C1 segment of cervical spinal cord (tissue), 14 donors: ENCODE measurements around the gene CFAP61.

ENCODE experiments used
- DNase-seq, 14 donors: peaks; one replicate each; lab custom pipeline; 2025; lab: John Stamatoyannopoulos, UW

Gene CFAP61

DNA sequence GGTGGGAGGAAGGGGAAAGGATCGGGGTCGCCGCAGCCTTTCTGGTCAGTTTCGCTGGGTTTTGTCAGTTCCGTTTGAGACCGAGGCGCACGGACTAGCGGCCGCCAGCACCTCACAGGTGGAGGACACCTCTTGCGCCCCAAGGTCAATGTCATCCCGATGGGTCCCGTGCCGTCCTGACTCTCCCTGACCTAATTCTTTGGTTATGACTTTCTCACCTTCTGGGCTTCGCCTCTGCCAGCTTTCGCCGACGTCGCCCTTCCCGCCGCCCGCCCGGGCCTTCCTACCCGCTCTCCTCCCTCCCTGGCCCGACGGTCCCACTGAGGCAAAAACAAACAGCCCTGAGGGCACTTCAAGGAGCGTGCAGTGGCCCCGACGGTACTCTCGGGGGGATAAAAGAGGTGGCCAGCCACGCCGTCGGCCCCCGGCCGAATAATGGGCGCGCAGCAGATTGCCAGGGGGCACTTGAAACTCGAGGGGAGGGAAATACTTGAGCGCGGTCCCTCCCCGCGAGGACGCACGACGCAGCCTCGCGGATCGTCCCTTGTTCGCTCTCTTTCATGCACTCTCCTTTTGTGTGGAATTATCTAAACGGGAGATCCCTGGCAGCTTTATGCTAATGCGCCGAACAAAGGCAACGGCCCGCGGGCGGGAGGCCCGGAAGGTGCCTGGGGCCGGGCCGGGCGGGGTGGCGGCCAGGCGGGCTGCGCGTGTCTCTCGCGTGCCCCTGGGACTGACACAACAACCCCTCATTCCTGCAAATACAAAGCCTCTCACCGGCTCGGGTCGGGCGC, 311.7 kb downstream of the CFAP61 start:
- peak in 1 of 14 donors; percentile 60 for DNase-seq

DNA sequence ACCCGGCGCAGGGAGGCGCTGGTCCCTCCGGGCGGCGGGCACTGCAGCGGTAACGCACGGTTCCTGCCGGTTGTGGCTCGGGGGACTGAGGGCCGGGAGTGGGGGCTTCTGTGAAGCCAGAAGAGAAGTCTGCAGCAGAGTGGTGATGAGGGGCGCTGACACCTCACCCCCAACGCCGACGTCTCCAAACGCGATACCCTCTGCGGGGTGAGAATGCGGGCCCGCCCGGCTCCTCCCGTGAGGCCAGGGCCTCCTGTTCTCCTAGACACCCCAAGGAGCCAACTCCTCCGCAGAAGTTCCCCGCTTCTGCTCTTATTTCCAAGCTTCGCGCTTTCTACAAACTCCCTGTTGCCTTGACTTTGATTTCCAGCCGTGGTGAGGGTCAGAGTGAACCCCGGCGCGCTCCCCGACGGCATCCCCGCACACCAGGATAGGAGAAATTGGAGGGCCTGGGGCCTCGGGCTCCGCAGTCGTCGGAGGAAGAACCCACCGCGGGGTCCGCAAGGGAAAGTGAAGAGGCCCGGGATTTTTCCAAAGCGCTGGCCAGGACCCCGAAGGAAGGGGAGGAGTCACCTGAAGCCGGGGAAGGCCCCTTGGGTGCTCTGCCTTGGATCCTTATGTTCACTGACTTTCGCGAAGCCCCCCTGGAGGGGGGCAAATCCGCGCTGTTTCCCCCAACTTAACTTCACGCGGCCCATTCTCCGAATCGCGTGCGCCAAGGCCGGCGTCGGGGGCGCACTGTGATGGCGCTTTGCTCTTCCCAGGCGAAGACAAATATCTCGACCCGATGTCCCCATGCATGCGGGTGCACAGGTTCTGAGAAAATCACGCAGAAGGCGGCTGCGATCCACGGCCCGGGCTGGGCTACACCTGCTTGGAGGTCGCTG, 312.5 kb downstream of the CFAP61 start:
- no peak for DNase-seq

DNA sequence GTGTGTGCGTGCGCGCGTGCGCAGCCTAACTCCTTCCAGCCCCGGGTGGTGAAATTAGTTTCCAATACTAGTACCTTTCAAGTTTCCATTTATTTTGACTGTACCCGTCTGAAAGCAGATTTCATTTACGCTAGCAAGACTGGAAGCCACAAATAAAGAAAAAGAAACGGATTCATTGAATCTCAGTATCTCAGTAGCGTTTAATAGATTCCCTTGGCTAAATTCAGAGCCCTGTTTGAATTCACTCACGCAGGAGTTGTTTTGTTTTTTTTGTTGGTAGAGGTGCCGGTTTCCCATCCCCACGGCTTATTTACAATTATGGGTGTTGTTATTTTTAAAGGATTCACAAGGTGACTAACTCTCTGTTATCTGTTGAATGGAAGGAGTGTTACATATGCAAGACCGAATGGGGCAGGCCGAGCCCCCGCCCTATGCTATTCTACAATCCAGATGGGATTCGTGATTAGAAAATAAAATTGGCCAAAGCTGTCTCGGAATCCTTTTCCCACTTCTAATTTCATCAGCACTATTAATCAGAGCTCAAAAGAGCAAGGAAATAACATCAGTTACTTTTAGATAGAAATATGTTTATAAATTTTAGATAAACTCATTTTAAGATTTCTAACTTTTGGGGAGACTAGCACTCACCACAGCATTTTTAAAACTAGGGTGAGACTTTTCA, 313.3 kb downstream of the CFAP61 start:
- DNase-seq, result peak in 1 of 14 donors; percentile 26

DNA sequence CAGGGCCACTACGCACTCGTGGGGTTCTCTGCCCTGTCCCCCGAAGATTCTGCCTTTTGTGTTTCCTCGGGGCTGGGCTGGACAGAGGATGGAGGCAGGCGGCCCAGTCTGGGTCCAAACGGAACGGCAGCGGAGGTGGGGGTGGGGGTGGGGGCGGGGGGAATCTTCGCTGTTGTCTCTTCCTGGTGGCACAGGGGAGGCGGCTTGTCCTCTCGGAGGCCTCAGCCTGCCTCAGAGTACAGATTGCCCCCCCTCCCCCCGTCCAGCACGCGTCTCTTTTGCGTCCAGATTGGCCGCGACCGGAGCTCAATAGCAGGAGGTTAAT, 314.2 kb downstream of the CFAP61 start:
- DNase-seq, result peak in 1 of 14 donors; percentile 80

DNA sequence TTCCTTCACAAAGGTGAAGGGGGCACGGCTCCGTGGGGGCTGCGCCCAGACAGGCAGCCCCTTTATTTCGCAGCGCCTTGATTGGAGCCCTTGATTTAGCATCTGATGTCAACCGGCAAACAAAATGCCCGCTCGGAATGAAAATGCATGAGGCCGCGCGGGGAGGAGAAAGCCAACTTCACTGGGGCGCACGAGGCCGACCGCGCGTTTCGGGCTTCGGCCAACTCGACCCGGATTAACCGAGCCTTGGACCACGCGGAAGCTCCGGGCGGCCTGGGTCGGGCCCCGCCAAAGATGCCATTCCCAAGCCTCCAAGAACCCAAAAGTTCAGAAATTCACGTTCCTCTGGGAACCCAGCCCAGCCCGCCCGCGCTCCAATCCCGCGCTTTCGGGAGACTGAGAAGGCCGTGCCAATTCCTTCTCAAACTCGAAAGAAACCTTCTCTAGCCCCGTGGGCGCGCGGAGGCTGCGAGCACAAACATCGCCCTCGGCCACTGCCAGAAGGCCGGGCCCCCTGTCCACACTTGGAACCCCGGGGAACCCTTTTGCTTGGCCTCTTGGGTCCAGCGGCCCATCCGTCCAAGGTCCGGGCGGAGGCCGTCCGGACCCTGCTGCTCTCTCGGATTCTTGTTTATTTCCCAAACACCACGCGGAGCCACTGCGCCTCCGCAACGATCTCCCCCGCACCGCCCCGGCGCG, 314.7 kb downstream of the CFAP61 start:
- peak in 1 of 14 donors; percentile 80 for DNase-seq

DNA sequence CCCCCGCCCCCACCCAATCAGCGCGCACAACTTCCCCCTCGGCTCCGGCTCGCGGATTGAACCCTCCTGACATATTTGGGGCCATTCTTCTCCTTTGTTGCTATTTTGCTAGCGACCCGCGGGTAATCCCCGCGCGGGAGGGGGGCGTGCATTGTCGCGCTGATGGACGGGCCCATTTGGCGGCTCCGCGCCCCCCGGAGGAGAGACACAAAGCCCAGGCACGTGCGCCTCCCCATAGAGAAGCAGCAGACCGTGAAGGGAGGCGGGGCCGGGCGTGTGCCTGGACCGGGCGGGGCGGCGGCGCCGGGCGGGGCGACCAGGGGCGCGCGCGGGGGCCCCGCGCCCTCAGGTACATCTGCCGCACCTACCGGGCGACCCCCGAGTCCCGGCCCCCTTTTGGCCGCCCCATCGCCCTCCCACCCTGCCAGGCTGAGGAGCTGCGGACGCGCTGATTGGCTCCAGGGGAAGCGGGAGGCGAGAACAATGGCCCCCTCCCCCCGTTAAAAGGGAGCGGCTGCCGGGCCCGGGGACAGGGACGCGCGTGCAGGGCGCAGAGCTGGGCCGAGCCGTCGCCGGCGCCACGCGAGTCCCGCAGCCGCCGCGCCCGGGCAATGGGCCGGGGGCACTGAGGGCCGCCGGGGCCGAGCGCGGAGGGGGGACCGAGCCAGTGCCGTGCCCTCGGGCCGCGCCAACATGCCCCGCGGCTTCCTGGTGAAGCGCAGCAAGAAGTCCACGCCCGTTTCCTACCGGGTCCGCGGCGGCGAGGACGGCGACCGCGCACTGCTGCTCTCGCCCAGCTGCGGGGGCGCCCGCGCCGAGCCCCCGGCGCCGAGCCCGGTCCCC, 315.5 kb downstream of the CFAP61 start, which contains the start of gene INSM1:
Gene INSM1 (plus strand): TSS at position 530 of the 843 bp plus-strand sequence. CDS start 164 bp downstream, at position 694.
- peak in 2 of 14 donors; percentile 40 to 84 for DNase-seq

DNA sequence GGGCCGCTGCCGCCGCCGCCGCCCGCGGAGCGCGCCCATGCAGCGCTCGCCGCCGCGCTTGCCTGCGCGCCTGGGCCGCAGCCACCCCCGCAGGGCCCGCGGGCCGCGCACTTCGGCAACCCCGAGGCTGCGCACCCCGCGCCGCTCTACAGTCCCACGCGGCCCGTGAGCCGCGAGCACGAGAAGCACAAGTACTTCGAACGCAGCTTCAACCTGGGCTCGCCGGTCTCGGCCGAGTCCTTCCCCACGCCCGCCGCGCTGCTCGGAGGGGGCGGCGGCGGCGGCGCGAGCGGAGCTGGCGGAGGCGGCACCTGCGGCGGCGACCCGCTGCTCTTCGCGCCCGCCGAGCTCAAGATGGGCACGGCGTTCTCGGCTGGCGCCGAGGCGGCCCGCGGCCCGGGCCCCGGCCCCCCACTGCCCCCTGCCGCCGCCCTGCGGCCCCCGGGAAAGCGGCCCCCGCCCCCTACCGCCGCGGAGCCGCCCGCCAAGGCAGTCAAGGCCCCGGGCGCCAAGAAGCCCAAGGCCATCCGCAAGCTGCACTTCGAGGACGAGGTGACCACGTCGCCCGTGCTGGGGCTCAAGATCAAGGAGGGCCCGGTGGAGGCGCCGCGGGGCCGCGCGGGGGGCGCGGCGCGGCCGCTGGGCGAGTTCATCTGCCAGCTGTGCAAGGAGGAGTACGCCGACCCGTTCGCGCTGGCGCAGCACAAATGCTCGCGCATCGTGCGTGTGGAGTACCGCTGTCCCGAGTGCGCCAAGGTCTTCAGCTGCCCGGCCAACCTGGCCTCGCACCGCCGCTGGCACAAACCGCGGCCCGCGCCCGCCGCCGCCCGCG, 316.3 kb downstream of the CFAP61 start:
- peak in 1 of 14 donors; percentile 53 for DNase-seq

DNA sequence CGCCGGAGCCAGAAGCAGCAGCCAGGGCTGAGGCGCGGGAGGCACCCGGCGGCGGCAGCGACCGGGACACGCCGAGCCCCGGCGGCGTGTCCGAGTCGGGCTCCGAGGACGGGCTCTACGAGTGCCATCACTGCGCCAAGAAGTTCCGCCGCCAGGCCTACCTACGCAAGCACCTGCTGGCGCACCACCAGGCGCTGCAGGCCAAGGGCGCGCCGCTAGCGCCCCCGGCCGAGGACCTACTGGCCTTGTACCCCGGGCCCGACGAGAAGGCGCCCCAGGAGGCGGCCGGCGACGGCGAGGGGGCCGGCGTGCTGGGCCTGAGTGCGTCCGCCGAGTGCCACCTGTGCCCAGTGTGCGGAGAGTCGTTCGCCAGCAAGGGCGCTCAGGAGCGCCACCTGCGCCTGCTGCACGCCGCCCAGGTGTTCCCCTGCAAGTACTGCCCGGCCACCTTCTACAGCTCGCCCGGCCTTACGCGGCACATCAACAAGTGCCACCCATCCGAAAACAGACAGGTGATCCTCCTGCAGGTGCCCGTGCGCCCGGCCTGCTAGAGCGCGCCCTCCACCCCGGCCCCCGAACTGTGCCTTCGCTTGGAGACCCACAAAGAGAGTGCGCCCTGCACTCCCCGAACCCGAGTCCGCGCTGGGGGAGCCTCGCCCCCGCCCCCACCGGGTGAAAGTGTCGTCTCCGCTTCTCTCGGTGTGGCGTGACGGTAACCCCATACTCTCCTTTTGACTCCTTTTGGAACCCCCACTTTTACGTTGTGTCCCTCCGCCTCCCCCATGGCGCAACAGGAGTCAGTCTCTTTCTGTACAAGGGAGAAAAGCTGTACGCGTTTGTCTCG, 317.1 kb downstream of the CFAP61 start:
- peak in 2 of 14 donors; percentile 16 to 79 for DNase-seq

DNA sequence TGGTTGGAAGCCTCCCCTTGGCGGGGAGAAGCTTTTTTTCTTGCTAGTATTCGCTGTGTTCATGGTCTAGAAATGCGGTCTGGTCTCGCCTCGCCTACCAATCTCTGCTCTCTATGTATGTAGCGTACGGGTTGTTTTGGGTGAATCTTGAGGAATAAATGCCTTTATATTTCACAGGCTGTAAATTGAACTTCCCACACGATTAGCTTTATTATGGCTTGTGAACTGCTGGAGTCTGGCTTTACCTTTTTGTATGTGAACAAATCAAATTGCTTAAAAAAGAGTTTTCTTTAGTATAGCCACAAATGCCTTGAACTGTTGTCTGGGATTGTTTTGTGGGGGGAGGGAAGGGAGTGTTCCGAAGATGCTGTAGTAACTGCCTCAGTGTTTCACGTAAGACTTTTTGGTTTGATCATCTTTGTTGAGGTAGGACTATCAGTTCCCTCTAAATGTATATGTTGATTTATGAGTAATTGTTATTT, 317.8 kb downstream of the CFAP61 start:
- peak in 1 of 14 donors; percentile 71 for DNase-seq

DNA sequence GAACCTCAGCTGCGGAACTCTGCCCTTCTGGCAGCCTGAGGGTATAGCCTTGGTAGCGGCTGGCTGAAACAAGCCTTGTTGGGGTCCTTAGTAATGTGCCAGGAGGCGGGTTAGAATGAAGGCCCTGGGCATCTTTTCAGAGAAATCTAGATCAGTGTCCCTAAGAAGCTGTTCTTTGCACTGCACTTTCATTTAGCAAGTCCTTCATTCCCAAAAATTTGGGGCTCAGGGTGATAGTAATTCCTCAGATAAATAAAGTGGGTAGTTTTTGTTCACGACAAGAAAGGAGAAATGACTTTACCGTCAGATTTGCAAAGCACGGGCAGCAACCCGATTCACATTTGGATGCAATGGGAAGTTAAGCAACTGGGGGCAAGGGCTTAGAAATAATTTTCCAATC, 318.8 kb downstream of the CFAP61 start:
- peak in 1 of 14 donors; percentile 58 for DNase-seq

DNA sequence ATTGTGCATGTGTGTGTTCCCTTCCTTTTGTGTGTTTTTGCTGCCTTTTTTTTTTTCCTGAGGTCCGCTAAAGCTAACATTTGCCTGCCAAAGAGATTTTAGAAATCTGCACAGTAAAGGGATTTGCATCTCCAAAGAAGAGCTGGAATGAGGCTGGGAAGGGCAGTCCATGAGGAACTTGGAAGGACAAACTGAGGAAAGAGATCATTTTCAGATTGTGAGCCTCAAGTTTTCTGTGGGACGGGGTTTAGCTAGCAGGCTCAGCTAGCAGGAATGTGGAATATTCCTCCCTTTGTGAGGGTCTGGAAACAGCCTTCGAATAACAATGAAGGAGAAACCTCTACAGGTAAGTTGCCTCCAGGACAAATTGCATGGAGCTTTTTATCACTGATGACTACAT, 319.3 kb downstream of the CFAP61 start:
- peak in 1 of 14 donors; percentile 36 for DNase-seq

DNA sequence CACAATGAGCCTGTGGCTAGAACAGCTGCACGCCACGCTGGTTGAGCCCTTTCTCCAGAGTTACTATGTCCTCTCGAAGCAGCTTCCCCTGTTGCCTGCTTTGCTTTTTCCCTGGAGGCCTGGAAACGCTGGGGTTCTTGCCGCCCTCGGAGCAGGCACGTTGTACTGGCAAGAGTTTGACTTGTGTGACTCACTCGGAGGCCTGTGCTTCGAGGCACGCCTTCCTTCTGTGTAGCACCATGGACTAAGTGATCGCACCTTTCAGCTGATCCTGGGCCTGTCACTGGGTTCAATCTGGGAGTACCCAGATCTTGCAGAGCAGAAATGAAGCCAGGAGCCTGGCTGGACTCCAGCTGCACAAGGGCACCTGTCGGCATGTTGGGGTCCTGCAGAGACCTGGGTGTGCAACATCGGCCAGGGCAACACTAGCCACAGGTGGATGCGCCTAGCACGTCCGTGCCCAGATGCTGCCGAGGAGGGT, 320.8 kb downstream of the CFAP61 start:
- peak in 1 of 14 donors; percentile 56 for DNase-seq

DNA sequence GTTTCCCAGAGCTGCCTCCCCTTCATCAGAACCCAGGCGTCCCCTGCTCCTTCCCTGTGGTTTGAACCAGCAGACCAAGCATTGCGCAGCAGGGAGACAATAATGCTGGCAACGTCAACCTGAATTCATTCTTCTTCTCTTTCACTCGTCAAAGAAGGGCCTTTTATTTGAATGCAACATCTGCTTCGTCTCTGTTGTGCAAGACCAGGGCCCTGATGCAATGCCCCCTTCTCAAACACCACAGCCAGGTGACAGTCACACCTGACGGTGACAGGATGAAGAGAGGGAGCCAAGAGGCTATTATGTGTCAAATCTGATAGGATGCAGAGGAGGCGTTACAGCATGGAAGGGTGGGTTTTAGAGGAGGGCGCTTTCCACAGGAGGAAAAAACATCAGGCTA, 323.5 kb downstream of the CFAP61 start:
- DNase-seq, result no peak

DNA sequence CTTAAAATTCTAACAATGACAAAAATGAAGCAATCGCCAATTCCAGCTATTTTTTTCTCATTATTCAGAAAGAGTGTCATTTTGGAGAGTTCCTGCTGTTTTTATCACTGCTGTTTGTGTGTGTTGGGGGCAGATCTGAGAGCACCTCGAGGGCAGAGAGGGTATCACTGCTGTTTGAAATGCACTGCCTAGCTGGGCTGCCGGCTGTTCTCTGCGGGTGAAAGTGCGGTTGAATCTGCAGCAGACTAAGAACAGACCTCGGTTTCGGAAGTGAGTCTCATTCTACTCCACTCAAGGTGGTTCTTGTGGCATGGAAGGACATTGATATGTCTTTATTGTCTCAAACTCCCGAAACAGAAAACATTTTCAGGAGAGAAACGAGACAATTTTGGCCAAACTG, 333.9 kb downstream of the CFAP61 start:
- no peak for DNase-seq

DNA sequence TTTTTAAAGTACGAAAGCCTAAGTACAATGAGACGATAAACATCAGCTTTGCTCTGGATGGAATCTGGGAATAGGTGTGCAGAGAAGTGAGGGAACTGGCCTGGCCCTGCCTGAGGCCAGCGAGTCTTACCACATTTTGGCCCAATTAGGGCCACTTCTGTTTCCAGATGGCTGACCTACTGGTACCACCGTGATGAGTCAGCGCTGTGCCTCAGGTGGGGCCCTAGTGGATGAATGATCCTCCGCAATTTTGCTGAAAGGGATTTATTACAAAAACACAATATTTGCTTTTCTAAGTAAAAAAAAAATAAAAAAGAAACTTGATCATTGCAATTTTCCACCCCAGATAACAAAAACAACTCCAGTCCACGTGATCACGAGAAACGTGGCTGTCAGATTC, 338.1 kb downstream of the CFAP61 start:
- no peak for DNase-seq

DNA sequence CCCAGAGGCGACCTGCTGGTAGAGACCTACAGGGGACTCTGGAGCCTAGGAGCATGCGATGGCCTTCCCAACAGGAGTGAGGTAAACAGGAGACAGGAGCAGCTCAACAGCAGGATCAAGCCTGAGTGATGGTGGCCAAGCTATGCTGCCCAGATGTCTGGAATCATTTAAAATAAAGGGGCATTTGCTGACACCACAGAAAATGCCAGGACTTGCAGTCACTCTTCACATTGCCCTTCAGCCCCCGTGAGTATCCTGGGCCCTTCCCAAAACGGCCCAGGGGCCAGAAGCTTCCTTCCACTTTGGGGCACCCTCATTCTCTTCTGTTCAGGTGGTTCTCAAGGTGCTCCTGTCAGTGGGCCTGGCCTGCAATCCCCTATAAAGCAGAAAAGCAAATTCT, 338.8 kb downstream of the CFAP61 start:
- DNase-seq, result no peak

DNA sequence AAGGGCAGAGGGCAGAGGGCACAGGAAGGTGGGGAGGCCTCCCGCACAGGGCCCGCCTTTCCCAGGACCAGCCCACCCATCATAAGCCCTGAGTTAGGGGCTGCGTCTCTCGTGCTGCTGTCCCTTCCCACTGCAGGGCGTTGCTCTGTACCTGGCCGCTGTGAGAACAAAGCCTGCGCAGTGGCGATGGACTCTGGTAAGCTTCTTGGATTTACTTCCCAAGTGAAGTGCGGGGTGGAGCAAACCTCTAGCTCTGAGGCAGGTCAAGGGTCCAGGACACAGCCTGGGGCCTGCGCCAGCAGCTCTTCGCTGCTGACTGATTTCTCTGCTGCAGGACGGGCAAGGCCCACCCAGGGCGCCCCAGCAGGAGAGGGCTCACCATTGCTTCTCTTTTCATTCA, 339.4 kb downstream of the CFAP61 start:
- no peak for DNase-seq
